Retinal pigment epithelial cell (primary cell): Measurements from ENCODE around the gene CHST9.

Experiments
- DNase-seq: peaks from one replicate; pipeline ENCODE4 v3.0.0-alpha.2; 2010; ENCODE audit warnings: low read depth
- H3K4me3 ChIP-seq: 2 replicates; pipeline ENCODE4 v1.5.1; 2011; ENCODE audit warnings: mild to moderate bottlenecking, low read length, control low read depth, moderate library complexity
- CTCF ChIP-seq: conservative IDR thresholded peaks from 2 replicates; pipeline ENCODE4 v1.5.1; 2011; ENCODE audit warnings: low read depth, low read length, control low read depth, inconsistent platforms

The CHST9 gene

GRCh38 chr18:26926066-26926675 is 258.9 kb downstream of the CHST9 start:
- no peak overlapping the region for H3K4me3 ChIP-seq
- no peak for DNase-seq
- TF ChIP-seq CTCF, result no peak

- no peak for DNase-seq
- TF ChIP-seq CTCF, result no peak
- H3K4me3 ChIP-seq, result no peak overlapping the region
Observed at GRCh38 chr18:26925313-26925712, 259.8 kb downstream of the CHST9 start.

- no peak for TF ChIP-seq CTCF
- H3K4me3 ChIP-seq, result no peak overlapping the region
- no peak for DNase-seq
Observed at GRCh38 chr18:26922313-26922712, 262.8 kb downstream of the CHST9 start.

- no peak overlapping the region for H3K4me3 ChIP-seq
- no peak for TF ChIP-seq CTCF
Observed at GRCh38 chr18:26920644-26921043, 264.5 kb downstream of the CHST9 start.

GRCh38 chr18:26919627-26920026 is 265.5 kb downstream of the CHST9 start:
- no peak overlapping the region for H3K4me3 ChIP-seq
- no peak for TF ChIP-seq CTCF
- DNase-seq, result no peak

More at GRCh38 chr18:26920644-26921043, 264.5 kb downstream of the CHST9 start:
- no peak for DNase-seq

- no peak for DNase-seq
- no peak overlapping the region for H3K4me3 ChIP-seq
- no peak for TF ChIP-seq CTCF
Observed at GRCh38 chr18:26919201-26919600, 265.9 kb downstream of the CHST9 start.

GRCh38 chr18:26911840-26912239 is 273.3 kb downstream of the CHST9 start:
- H3K4me3 ChIP-seq, result no peak overlapping the region
- TF ChIP-seq CTCF, result no peak
- DNase-seq, result no peak
